Renal cortex interstitium (tissue), 15 donors: Measurements from ENCODE around the gene PAIP2. TPM values are rescaled to one million over a fixed set of nuclear protein-coding genes. Genes with fewer than 3 reads are reported as not detected.
A peak's percentile ranks its signal among the peaks of the same experiment; 100 is the strongest.

Source experiments
- DNase-seq, 11 donors: peaks; one replicate each; pipeline ENCODE4 v3.0.0-alpha.2; 2013; ENCODE audit warnings: low read depth in 9 of 11, low spot score in 4 of 11; ENCODE audit errors: extremely low read depth in 1 of 11
- long read RNA-seq, 16 experiments: transcript quantifications; one replicate each; lab custom pipeline, GENCODE V29; 2026
- polyA plus RNA-seq, 3 donors: library from polyadenylated mRNA; unstranded; fragments of 120-200 nt; gene quantifications; one replicate each; pipeline ENCODE4 v1.2.1, GENCODE V29; 2013; ENCODE audit not compliant: insufficient read length in 3 of 3

The PAIP2 gene, protein sequence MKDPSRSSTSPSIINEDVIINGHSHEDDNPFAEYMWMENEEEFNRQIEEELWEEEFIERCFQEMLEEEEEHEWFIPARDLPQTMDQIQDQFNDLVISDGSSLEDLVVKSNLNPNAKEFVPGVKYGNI
- polyA plus RNA-seq: 100 to 1,000 TPM; 164 to 199 (median 175) TPM
- long read RNA-seq, donor 1, transcript PAIP2-201 (4 exons, 1,459 nt): major isoform, 74 of 105 reads
- long read RNA-seq, donor 1, partial matches to known transcripts: 28 of 105 reads
- long read RNA-seq, donor 1, other reads (novel, unspliced or antisense): 0 of 105 reads
- long read RNA-seq, donor 2, transcript PAIP2-206 (3 exons, 815 nt): minor isoform, 9 of 129 reads
- long read RNA-seq, donor 2, transcript PAIP2-201 (4 exons, 1,459 nt): major isoform, 70 of 129 reads
- long read RNA-seq, donor 2, partial matches to known transcripts: 49 of 129 reads
- long read RNA-seq, donor 2, other reads (novel, unspliced or antisense): 0 of 129 reads
- long read RNA-seq, donor 3, transcript PAIP2-206 (3 exons, 815 nt): minor isoform, 9 of 150 reads
- long read RNA-seq, donor 3, transcript PAIP2-201 (4 exons, 1,459 nt): major isoform, 122 of 150 reads
- long read RNA-seq, donor 3, partial matches to known transcripts: 19 of 150 reads
- long read RNA-seq, donor 3, other reads (novel, unspliced or antisense): 0 of 150 reads
- long read RNA-seq, donor 4, transcript PAIP2-201 (4 exons, 1,459 nt): major isoform, 73 of 93 reads
- long read RNA-seq, donor 4, transcript PAIP2-206 (3 exons, 815 nt): minor isoform, 10 of 93 reads
- long read RNA-seq, donor 4, partial matches to known transcripts: 5 of 93 reads
- long read RNA-seq, donor 4, other reads (novel, unspliced or antisense): 5 of 93 reads
- long read RNA-seq, donor 5: 0 reads
- long read RNA-seq, donor 6, transcript PAIP2-206 (3 exons, 815 nt): minor isoform, 7 of 117 reads
- long read RNA-seq, donor 6, transcript PAIP2-201 (4 exons, 1,459 nt): major isoform, 81 of 117 reads
- long read RNA-seq, donor 6, partial matches to known transcripts: 29 of 117 reads
- long read RNA-seq, donor 6, other reads (novel, unspliced or antisense): 0 of 117 reads
- long read RNA-seq, donor 7, transcript PAIP2-201 (4 exons, 1,459 nt): major isoform, 115 of 135 reads
- long read RNA-seq, donor 7, transcript PAIP2-206 (3 exons, 815 nt): minor isoform, 5 of 135 reads
- long read RNA-seq, donor 7, partial matches to known transcripts: 15 of 135 reads
- long read RNA-seq, donor 7, other reads (novel, unspliced or antisense): 0 of 135 reads
- long read RNA-seq, donor 8: 0 reads
- long read RNA-seq, donor 9, transcript PAIP2-201 (4 exons, 1,459 nt): major isoform, 95 of 99 reads
- long read RNA-seq, donor 9, partial matches to known transcripts: 0 of 99 reads
- long read RNA-seq, donor 9, other reads (novel, unspliced or antisense): 0 of 99 reads
- long read RNA-seq, donor 10, transcript PAIP2-206 (3 exons, 815 nt): minor isoform, 7 of 123 reads
- long read RNA-seq, donor 10, transcript PAIP2-201 (4 exons, 1,459 nt): major isoform, 99 of 123 reads
- long read RNA-seq, donor 10, partial matches to known transcripts: 17 of 123 reads
- long read RNA-seq, donor 10, other reads (novel, unspliced or antisense): 0 of 123 reads
- long read RNA-seq, donor 11, transcript PAIP2-206 (3 exons, 815 nt): minor isoform, 6 of 59 reads
- long read RNA-seq, donor 11, transcript PAIP2-201 (4 exons, 1,459 nt): major isoform, 53 of 59 reads
- long read RNA-seq, donor 11, partial matches to known transcripts: 0 of 59 reads
- long read RNA-seq, donor 11, other reads (novel, unspliced or antisense): 0 of 59 reads
- long read RNA-seq, donor 12, transcript PAIP2-206 (3 exons, 815 nt): minor isoform, 7 of 80 reads
- long read RNA-seq, donor 12, transcript PAIP2-201 (4 exons, 1,459 nt): major isoform, 36 of 80 reads
- long read RNA-seq, donor 12, partial matches to known transcripts: 37 of 80 reads
- long read RNA-seq, donor 12, other reads (novel, unspliced or antisense): 0 of 80 reads
- long read RNA-seq, donor 13: 0 reads
- long read RNA-seq, donor 14, transcript PAIP2-201 (4 exons, 1,459 nt): major isoform, 96 of 120 reads
- long read RNA-seq, donor 14, partial matches to known transcripts: 20 of 120 reads
- long read RNA-seq, donor 14, other reads (novel, unspliced or antisense): 0 of 120 reads
- long read RNA-seq, donor 15, transcript PAIP2-201 (4 exons, 1,459 nt): major isoform, 50 of 54 reads
- long read RNA-seq, donor 15, partial matches to known transcripts: 0 of 54 reads
- long read RNA-seq, donor 15, other reads (novel, unspliced or antisense): 0 of 54 reads
- long read RNA-seq, donor 16, transcript PAIP2-201 (4 exons, 1,459 nt): major isoform, 225 of 275 reads
- long read RNA-seq, donor 16, transcript PAIP2-206 (3 exons, 815 nt): minor isoform, 19 of 275 reads
- long read RNA-seq, donor 16, partial matches to known transcripts: 31 of 275 reads
- long read RNA-seq, donor 16, other reads (novel, unspliced or antisense): 0 of 275 reads

DNA sequence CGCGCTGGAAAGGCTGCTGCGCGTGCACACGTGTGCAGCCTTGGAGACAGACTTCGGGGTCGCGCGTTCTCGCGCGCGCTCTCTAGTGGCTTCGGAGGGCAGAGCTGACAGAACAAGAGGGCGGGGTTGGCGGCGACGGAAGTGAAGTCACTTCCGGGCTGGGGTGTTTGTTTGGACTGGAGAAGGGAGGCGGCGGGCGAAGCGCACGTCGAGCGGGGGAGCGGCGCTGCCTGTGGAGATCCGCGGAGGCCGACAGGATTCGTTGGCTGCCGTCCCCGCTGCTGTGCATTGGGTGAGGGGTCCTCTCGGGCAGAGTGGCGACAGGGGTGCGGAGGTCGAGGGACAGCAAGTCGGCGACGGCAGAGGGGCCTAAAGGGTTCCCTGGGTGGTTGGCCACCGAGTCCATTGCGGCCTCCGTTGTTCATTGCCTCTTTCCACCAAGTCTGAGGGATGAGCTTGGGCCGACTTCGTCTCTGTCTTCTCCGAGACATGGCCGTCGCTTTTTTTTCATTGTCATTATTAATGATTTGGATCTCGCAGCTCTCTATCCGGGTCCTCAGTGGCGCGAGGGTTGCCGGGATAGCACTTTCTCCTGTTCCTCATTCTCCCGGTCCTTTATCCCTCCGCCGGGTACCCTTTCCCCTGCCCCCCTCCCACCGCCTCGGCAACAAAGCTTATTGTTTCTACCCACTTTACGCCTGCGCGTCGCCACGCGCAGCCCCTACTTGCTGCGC, at the start of gene PAIP2:
TSS of gene PAIP2 (plus strand) at position 166 of the 734 bp plus-strand sequence. CDS start 21,931 bp downstream, outside the sequence.
- peak; percentile 94 to 99 (median 97) for DNase-seq

GRCh38 chr5:139293202-139293506, 48.5 kb upstream of the PAIP2 start:
- DNase-seq: no peak

GRCh38 chr5:139293507-139294373, 47.9 kb upstream of the PAIP2 start, which contains the start of gene MATR3:
Gene MATR3 (plus strand): TSS chr5:139293740. CDS start chr5:139307416, 13,676 bp downstream.
- peak; percentile 92 to 96 (median 93) for DNase-seq

DNA sequence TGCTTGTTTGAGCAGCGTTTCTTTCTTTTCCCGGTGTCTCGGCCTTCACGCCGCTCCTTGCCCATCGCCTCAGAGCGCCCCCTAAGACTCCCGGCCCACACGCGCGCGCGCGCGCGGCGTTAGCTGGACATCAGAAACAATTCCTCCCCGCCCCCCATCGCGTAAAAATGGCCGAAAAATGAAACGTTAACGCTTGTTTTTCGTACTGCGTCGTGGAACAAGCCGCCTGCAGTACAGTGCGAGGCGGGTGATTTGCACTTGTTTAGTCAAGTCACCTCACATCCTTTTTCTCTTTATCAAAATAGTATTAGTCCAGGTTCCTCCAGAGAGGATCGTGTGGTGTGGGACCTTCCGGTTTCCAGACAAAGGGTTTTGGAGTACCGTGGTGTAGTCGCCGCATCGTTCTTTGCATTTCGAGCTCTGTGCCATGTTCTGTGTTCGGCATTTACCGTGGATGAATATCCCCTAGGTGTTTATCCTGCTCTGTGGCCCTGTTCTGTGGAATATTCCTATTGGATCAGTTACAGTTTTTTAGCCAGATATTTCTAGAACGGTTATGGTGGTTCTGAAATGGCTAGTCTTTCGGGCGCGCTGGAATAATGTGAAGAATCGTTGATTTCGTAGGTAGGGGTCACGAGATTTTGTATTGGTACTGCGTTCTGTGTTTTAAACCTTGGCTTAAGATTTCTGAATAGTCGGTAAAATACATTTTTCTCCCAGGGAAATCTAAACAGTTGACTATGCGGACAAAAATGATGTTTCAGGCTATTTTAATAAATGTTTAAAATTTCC, 47.1 kb upstream of the PAIP2 start:
- DNase-seq: peak; percentile 73 to 90 (median 81)

DNA sequence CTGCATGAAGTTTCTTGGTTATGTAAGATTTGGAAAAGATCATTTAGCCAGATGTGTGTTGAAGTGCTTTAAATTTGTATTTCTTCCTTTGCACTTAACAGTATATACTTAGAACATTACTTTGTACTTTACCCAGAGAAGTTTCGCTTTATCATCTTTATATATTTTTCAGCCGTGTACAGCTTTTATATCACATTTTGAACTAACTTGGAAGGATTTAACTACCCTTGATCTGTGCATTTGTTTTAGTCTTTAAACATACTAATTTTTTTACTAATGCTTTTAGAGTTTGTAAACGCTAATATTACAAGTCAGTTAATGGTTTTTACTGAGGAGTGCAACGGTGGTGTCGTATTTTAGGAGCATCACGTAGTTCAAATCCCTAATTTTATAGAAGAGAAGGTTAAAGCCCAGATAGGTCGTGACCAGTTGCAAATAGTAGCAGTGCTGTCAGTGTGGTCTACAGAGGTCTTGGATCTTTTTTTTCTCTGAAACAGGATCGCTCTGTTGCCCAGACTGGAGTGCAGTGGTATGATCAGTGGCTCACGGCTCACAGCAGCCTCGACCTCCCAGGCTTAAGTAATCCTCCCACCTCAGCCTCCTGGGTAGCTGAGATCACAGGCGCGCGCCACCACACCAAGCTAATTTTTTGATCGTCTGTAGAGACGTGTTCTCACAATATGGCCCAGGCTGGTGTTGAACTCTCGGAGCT, 46.2 kb upstream of the PAIP2 start:
- DNase-seq: no peak

GRCh38 chr5:139296198-139296597, 45.5 kb upstream of the PAIP2 start:
- DNase-seq: no peak

DNA sequence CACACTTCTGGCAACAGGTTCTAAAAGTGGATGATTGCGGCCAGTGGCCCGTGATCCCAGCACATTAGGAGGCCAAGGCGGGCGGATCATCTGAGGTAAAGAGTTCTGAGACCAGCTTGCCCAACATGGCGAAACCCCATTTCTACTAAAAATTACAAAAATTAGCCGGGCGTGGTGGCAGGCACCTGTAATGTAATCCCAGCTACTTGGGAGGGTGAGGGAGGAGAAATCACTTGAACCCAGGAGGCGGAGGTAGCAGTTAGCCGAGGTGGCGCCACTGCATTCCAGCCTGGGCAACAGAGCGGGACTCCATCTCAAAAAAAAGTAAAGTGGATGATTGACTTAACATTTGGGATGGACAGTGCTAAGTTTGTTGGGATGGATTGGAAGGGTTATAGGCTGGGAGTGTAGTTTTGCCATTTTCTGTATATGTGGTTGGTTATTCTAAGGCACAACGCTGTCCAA, 44.8 kb upstream of the PAIP2 start:
- peak in 2 of 11 donors; percentile 43 to 55 for DNase-seq

DNA sequence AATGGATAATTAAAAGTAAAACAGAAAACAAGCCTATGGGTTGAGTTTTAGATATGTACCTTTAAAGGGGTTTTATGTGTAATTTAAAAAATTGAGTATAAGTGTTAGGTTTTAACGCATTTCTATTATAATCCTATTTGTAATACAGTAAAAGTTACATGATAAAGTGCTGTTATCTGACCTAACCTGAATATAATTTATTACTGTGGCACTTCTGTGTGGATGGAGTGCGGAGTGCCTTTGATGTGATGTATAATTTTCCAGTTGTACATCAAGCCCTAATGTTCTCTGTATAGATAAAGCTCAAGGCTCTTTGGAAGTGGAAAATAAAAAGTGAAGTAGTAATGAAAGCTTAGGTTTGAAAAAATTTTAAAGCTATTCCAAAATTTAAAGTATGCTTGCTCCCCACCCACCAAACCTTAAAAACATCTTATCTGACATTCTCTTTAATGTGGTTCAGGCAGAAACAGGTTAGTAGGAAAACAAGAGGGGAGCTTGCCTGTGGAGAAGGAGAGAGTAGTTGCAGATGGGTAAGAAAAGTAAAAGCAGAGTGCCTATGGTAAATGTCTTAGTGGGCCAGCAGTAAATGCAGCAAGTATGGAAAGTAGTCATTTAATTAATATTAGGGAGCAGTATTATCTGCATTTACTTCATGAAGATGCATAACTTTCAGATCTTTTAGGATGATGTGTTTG, 44.1 kb upstream of the PAIP2 start:
- no peak for DNase-seq

DNA sequence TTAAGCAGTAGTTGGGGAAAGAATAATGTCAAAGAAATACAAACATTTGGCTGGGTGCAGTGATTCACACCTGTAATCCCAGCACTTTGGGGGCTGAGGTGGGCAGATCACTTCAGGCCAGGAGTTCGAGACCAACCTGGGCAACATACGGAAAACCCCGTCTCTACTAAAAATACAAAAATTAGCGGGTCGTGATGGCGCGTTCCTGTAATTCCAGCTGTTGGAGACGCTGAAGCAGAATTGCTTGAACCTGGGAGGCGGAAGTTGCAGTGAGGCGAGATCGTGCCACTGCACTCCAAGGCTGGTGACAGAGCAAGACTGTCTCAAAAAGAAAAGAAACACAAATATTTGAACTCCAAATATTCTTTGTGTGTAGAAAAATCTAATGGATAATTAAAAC, 43.4 kb upstream of the PAIP2 start:
- no peak for DNase-seq

- DNase-seq: no peak
Measured at GRCh38 chr5:139299486-139299885, 42.2 kb upstream of the PAIP2 start.

DNA sequence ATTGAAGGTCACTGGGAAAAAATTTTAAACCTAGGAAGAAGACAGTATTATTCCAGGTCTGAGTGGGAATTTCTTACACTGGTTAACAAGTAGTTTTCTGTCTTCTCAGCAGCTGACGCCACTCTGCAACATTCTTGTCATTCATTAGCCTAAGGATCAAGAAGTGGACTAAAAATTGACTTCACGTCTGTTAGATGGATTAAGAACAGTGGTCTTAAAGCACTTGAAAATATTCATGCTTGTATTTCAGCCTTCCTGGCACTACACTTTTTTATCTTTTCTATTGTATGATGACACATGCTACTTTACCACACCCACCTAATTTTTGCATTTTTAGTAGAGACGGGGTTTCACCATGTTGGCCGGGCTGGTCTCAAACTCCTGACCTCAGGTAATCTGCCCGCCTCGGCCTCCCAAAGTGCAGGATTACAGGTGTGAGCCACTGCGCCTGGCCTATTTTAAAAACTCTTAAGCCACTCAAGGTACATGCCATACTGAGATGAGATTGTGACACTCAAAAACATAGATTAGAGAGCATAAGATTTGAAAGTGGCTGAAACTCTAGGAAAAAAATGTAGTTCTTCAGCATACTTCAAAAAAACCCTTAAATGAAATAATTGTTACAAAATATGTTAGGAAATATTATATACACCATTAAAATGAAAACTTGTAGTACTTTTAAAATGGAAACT, 39.7 kb upstream of the PAIP2 start:
- no peak for DNase-seq
